Fibroblast of mammary gland (primary cell): Measurements from ENCODE around the gene USP37.

Experiments used
- DNase-seq: peaks from one replicate; pipeline ENCODE4 v3.0.0-alpha.2; 2010; ENCODE audit warnings: low read depth
- H3K4me3 ChIP-seq: 2 replicates; pipeline ENCODE4 v1.5.1; 2011; ENCODE audit warnings: low read depth, mild to moderate bottlenecking, low read length, moderate library complexity; ENCODE audit not compliant: control insufficient read depth
- CTCF ChIP-seq: conservative IDR thresholded peaks from 2 replicates; pipeline ENCODE4 v1.5.1; 2011; ENCODE audit warnings: low read depth, low read length, inconsistent platforms; ENCODE audit not compliant: control insufficient read depth, insufficient read depth

Gene USP37

GRCh38 chr2:218482651-218483050 is 85.5 kb downstream of the USP37 start:
- no peak for TF ChIP-seq CTCF
- H3K4me3 ChIP-seq: no peak overlapping the region
- no peak for DNase-seq

GRCh38 chr2:218479595-218479994 is 88.6 kb downstream of the USP37 start:
- no peak for DNase-seq
- H3K4me3 ChIP-seq: no peak overlapping the region
- TF ChIP-seq CTCF: no peak

GRCh38 chr2:218478544-218478943 is 89.6 kb downstream of the USP37 start:
- H3K4me3 ChIP-seq: no peak overlapping the region
- DNase-seq: peak; percentile 11
- no peak for TF ChIP-seq CTCF

- TF ChIP-seq CTCF: no peak
- no peak for DNase-seq
- H3K4me3 ChIP-seq: no peak overlapping the region
Measured at GRCh38 chr2:218477247-218477646, 90.9 kb downstream of the USP37 start.

- no peak for TF ChIP-seq CTCF
- no peak overlapping the region for H3K4me3 ChIP-seq
- DNase-seq: peak; percentile 76
Measured at GRCh38 chr2:218476676-218477075, 91.5 kb downstream of the USP37 start.

GRCh38 chr2:218474527-218474926 is 93.6 kb downstream of the USP37 start:
- peak; percentile 9 for DNase-seq
- TF ChIP-seq CTCF: no peak
- H3K4me3 ChIP-seq: no peak overlapping the region

- no peak for DNase-seq
- no peak overlapping the region for H3K4me3 ChIP-seq
- TF ChIP-seq CTCF: no peak
Measured at GRCh38 chr2:218472988-218473387, 95.2 kb downstream of the USP37 start.
